ENCODE data around the gene CSNK1D.

Gene CSNK1D

DNA sequence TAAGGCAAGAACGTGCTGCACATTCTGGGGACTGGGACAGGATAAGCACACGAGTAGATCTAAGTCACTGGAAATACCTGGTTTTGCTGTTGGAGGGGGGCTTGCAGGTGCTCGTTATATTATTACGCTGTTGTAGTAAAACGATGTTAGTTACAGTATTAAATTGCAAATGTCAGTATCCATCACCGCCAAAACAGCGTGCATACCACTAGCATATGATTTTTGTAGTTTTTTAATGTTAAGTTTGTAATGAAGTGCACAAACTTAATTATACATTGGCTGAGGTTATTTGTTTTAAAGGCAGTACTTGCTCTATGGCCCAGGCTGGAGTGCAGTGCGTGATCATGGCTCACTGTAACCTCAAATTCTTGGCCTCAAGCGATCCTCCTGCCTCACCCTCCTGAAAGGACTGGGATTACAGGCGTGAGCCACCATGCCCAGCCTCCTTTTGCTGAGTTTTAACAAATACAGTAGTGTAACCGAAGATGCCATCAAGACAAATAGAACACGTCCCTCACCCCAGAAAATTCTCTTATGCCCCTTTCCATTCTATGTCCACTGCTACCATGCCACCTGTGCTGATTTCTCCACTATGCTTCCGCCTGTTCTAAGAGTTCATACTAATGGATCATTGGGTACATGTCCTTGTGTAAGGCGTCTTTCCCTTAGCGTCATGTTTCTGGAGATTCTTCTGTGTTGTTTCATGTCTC, 20.7 kb upstream of the CSNK1D start:
- DNase-seq: no peak

- DNase-seq: peak; percentile 73
Measured at GRCh38 chr17:82292251-82293154, 19.0 kb upstream of the CSNK1D start.

- no peak for DNase-seq
Measured at GRCh38 chr17:82291582-82292250, 18.2 kb upstream of the CSNK1D start.

GRCh38 chr17:82287868-82288801, 14.6 kb upstream of the CSNK1D start:
- no peak for DNase-seq

DNA sequence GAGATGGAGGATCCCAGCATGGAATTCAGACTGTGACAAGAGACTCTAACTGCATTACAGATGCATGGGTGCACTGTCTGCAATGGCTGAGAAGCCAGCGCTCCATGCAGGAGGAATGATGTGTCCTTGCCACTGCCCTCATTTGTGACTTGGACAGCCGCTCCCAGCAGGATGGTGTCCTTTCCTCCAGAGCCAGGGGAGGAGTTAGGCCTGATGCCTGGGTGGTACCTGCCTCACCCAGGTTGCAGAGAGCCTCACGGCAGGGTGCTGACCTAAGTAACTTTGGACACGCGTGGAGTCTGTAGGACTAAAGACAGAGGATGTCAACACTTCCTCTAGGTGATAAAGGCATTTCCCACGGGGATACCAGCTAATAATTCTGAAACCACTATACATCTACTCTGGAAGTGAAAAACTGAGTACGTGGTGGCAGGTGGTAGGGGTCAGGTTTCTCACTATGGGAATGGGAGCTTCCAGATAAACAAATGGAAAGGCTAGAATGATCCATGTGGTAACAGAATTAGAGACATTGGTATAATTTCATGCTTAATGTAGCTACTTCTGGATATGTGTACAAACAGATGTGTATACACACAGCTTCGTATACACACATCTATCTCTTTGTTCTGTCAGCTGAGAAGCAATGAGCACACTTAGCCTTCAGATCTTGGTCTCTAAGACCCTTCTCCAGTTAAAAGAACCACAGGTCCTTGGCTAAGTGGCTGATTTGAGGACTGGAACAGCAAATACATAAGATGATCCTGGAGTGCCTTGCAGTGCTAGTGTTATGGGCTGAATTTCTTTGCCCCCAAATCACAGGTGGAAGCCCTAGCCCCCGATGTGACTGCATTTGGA, 13.7 kb upstream of the CSNK1D start:
- no peak for DNase-seq

- no peak for DNase-seq
Measured at GRCh38 chr17:82285141-82285540, 11.6 kb upstream of the CSNK1D start.

DNA sequence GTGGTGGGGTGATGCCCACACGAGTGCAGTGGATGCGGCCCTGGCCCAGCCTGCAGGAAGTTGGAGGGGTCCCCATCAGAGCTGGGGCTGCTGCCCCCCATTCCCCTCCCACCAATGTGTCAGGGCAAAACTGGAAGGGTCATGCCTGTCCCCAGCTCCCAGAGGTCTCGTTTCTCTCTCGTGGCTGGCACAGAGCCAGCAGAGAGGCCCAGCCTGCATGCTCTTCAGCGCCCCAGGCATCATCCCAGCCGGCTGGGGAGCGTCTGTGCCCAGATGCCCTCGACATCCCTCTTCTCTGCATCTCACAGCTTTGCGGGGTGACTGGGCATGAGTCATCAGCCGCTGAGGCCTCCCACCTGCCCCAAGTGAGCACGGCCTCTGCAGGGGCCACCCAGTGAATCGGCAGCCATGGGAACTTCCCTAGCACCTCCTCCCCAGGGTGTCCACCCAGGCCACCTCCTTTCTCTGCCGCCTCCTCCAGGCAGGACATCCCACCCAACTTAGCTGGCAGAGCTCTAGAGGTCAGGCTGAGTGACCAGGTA, 9.8 kb upstream of the CSNK1D start:
- DNase-seq: no peak

- no peak for DNase-seq
Measured at GRCh38 chr17:82282239-82283207, 9.0 kb upstream of the CSNK1D start.

- DNase-seq: no peak
Measured at GRCh38 chr17:82281502-82282238, 8.2 kb upstream of the CSNK1D start.

- no peak for DNase-seq
Measured at GRCh38 chr17:82281076-82281475, 7.6 kb upstream of the CSNK1D start.

- no peak for DNase-seq
Measured at GRCh38 chr17:82280537-82280936, 7.0 kb upstream of the CSNK1D start.

DNA sequence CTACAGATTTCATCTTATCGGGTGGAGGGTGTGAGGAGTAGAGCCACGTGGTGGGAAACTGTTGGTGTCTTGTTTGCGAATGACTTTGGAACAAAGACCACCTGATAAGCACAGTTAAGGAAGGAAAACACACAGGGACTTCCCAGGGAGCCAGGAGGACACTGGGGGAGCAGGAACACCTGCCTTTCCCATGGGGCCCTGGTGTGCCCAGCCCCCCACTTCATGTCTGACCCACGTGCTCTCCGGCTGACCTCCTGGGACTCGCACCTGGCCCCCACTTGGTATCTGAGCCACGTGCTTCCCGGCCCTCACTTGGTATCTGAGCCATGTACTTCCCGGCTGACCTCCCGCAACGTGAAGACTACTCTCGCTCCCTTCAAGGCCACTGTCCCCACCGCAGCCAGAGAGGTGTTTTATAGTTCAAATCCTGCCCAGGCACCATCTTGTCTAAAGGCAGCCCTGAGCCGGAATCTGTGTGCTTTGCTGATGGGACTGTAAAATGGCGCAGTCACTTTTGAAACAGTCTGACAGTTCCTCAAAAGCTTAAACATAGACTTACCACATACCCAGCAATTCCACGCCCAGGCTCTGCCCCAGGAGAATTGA, 5.4 kb upstream of the CSNK1D start:
- no peak for DNase-seq

DNA sequence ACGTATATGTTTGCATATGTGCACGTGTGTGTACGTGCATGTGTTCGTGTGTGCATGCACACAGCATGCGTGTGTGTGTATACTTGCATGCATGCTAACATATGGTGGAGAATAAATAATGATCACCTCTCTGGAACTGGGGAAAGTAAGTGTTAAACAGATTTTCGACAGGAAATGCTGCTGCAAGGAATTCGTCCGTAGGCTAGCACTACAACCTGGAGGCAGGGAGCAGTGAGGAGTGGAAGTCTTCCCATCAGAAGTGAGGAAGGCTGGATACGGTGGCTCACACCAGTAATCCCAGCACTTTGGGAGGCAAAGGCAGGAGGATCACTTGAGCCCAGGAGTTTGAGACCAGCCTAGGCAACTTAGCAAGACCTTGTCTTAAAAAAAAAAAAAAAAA, 4.8 kb upstream of the CSNK1D start:
- no peak for DNase-seq

GRCh38 chr17:82277851-82278250, 4.4 kb upstream of the CSNK1D start:
- no peak for DNase-seq

DNA sequence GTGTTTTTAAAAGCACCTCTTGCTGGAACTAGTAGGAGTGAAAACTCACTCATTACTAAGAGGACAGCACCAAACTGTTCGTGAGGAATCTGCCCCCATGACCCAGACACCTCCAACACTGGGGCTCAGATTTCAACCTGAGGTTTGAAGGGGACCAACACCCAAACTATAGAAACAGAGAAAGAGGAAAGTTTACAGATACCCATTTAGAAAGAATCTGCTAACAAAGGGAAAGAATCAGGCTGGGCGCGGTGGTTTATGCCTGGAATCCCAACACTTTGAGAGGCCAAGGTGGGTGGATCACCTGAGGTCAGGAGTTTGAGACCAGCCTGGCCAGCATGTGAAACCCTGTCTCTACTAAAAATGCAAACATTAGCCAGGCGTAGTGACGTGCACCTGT, 3.4 kb upstream of the CSNK1D start:
- no peak for DNase-seq

DNA sequence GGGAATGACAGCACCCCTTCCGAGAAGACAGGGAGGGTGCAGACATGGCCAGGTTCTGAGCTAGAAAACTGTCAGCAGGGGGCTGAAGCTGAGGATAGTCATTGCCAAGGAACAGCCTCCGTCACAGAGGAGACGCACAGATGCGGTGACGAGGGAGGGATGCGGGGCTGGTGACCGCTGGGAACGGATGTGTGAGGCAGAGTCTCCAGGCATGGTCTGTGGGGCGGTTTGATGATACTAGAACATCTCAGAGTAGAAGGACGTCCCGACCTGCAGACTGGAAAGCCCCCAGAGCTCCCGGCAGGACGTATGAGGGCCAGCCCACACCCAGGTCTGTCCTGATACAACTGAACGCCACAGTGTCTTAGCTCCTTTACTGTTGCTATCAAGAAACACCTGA, 1.8 kb upstream of the CSNK1D start:
- DNase-seq: no peak

DNA sequence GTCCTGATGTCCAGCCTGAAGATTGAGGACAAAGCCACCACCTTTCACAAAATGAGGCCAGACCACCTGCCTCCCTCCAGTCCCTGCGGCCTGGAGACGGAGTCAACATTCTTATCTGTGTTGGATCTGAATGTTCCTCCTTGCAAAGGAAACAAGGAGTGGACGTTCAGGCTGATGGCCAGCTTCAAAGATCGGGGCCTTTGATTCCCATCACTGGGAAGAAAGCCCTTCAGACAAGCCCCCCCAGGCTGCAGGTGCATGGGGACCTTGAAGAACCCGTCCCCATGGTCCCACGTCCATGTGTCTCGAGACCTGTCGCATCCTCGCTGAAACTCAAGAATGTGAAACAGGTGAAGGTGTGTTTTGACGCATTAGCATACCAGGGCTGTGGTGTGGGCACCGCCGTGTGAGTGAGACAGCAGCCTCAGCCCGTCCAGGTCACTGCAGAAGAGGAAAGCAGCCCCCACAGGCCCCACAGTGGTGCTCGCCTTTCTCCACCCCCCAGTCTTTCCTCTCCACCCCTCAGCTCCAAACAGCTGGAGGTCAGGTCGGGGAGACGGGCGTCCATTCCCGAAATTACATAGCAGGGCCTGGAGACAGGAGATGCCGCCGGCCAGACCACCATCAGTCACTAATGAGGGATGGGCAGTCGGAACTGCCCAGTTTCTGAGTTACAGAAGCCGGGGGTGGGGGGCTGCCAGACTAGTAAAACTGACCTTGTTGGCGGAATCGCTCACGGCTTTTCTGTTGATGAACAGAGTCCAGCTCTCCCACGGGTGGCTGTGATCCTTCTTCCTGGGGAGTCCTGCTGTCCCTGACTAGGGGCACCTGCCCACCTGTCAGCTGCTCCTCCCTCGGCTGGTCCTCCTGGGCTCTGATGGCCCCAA, 877 bp upstream of the CSNK1D start:
- DNase-seq: no peak
